ENCODE data around the gene MYCBP. TPM values are rescaled to one million over a fixed set of nuclear protein-coding genes. Genes with fewer than 3 reads are reported as not detected.

The MYCBP gene
- total RNA-seq, 1 experiment from 2014 or later, result 17.4 TPM

DNA sequence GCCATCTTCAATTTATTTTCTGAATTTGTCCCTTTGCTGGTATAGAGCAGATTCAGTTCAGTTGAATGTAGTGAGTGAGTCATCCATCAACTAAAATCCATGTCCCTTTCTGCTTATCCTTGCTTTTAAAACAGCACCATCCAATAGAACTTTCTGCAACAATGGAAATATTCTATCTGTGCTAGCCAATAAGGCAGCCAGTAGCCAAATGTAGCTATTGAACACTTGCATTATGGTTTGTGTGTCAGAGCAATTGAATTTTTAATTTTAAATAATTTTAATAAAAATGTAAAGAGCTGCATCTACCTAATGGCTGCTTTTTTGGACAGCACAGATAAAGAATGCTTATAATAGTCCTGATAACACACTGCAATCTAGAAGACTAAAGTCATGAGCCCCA lies 8.3 kb upstream of the MYCBP start, which contains the start of gene GJA9:
Gene GJA9, minus strand, starts transcription at position 101 of the 400 bp plus-strand sequence. CDS start 5,489 bp downstream, outside the sequence.
- ChIA-PET POLR2A (interaction anchor here (0.6 to 0.7 kb wide), 2 partner anchors 9 to 13 kb away, joined by 6 read pairs; no protein-coding TSS in a partner anchor), CTCF (no interaction called here)
- no peak for DNase-seq (ENCODE audit: low read depth, low spot score)
- intact Hi-C loops (cut with micrococcal nuclease; ENCODE audit: unreplicated experiment), result no loop called here
- H3K4me3 ChIP-seq (ENCODE audit: low read depth in 2 of 2, low read length in 2 of 2), result no peak within 1 kb of the TSS
- no peaks in the 10 kb centered on the region for H3K27me3 ChIP-seq (ENCODE audit: control insufficient read depth, insufficient read depth, low read length)
- H3K27ac ChIP-seq (ENCODE audit: low read length), result no peak within 1 kb of the TSS
- H3K36me3 ChIP-seq (ENCODE audit: control insufficient read depth, insufficient read depth, low read length), result no peaks in the 10 kb centered on the region
- no peaks in the 10 kb centered on the region for H3K4me1 ChIP-seq (ENCODE audit: control insufficient read depth, insufficient read depth, low read length)
- H3K9me3 ChIP-seq (ENCODE audit: control insufficient read depth, insufficient read depth, low read depth, low read length), result no peaks in the 10 kb centered on the region
- in situ Hi-C loops (cut with HindIII; ENCODE audit: low pct_unique_long_range_greater_than_20kb, low sequenced_read_pairs), result no loop called here
- no peak for ATAC-seq
- no TSS peak for BruUV-seq (replicated peaks)
- no peak for TF ChIP-seq CTCF (IDR thresholded peaks at IDR 0.05)
- TF ChIP-seq REST (IDR thresholded peaks at IDR 0.05; ENCODE audit: insufficient read depth in 1 of 2, low read depth in 2 of 2, low read length in 1 of 2), result no peak

DNA sequence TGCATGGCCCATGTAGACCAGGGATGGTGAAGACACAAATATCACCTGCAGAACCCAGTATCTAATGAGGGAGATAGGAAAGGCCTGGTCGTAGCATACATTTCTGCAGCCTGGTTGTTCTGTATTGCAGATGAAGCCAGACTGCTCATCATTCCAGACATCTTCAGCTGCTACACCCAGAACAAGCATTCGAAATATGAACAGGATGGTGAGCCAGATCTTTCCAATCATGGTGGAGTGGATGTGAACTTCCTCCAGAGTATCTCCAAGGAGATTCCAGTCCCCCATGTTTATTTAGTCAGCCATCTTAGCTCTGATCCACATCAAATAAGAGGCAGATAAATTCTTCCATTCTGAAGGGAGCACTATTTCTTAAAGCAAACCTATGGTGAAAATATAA lies 2.7 kb upstream of the MYCBP start:
- Histone ChIP-seq H3K4me3 (ENCODE audit: low read depth in 2 of 2, low read length in 2 of 2) (no peak overlapping the region), H3K36me3 (ENCODE audit: control insufficient read depth, insufficient read depth, low read length) (peaks cover 3% of the 10 kb centered on the region), H3K27me3 (ENCODE audit: control insufficient read depth, insufficient read depth, low read length) (no peaks in the 10 kb centered on the region), H3K27ac (ENCODE audit: low read length) (no peak overlapping the region), H3K9me3 (ENCODE audit: control insufficient read depth, insufficient read depth, low read depth, low read length) (no peaks in the 10 kb centered on the region), H3K4me1 (ENCODE audit: control insufficient read depth, insufficient read depth, low read length) (peaks cover 18% of the 10 kb centered on the region)
- TF ChIP-seq POLR2AphosphoS5 (IDR thresholded peaks at IDR 0.05; ENCODE audit: low read depth, low read length) (no peak), CTCF (IDR thresholded peaks at IDR 0.05) (no peak), SIN3A (IDR thresholded peaks at IDR 0.05; ENCODE audit: borderline replicate concordance, insufficient read depth, low read depth, low read length) (no peak), TCF7L2 (IDR thresholded peaks at IDR 0.05; ENCODE audit: low read depth, low read length) (no peak), REST (IDR thresholded peaks at IDR 0.05; ENCODE audit: insufficient read depth in 1 of 2, low read depth in 2 of 2, low read length in 1 of 2) (no peak)
- no TSS peak for BruUV-seq (replicated peaks)
- DNase-seq (ENCODE audit: low read depth, low spot score), result no peak
- ATAC-seq, result no peak
- in situ Hi-C loops (cut with HindIII; ENCODE audit: low pct_unique_long_range_greater_than_20kb, low sequenced_read_pairs), result no loop called here
- CTCF ChIA-PET, result interaction anchor here (0.6 kb wide), 1 partner anchor 30 kb away, joined by 4 read pairs; no protein-coding TSS in a partner anchor
- intact Hi-C loops (cut with micrococcal nuclease; ENCODE audit: unreplicated experiment), result loop anchor here (10.0 kb wide), 1 partner anchor 89 kb away; no protein-coding TSS in a partner anchor
- POLR2A ChIA-PET, result interaction anchor here (0.5 to 0.7 kb wide), 2 partner anchors 15 to 159 kb away, joined by 5 to 7 read pairs; no protein-coding TSS in a partner anchor
